ENCODE results near the gene IFNAR1. TPM values are rescaled to one million over a fixed set of nuclear protein-coding genes. Genes with fewer than 3 reads are reported as not detected.

IFNAR1 gene
- total RNA-seq, 1 experiment from 2014 or later: 20.5 TPM

DNA sequence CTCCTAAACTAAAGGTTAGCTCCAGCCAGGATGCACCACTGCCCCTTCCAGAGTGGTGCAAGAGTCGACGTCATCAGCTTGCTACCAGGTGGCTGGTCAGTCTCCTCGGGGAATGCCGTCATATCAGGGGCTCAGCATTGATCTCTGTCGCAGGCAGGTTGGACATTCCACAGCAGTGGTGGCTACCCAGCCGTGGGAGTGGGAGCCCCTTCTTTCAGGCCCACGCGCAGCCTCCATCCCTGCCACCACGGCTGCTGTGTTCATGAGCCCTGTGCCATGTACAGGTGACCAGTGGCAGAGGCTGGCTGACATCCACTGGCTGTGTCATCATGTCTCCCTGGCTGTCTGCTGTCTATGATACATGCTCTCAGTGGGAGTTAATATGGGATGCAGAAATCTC, 33.1 kb upstream of the IFNAR1 start (continued):
- TF ChIP-seq ELF1 (IDR thresholded peaks at IDR 0.05; ENCODE audit: borderline replicate concordance, low read depth) (no peak), ZNF274 (IDR thresholded peaks at IDR 0.05; ENCODE audit: low read depth, low read length) (no peak), FOSL1 (IDR thresholded peaks at IDR 0.05; ENCODE audit: low read depth) (no peak), ZFX (IDR thresholded peaks at IDR 0.05) (no peak), EZH2 (IDR thresholded peaks at IDR 0.05) (no peak), CEBPB (IDR thresholded peaks at IDR 0.05; ENCODE audit: low read depth) (no peak), SRF (IDR thresholded peaks at IDR 0.05; ENCODE audit: low read depth) (no peak)
- TF ChIP-seq, protein P1, sequence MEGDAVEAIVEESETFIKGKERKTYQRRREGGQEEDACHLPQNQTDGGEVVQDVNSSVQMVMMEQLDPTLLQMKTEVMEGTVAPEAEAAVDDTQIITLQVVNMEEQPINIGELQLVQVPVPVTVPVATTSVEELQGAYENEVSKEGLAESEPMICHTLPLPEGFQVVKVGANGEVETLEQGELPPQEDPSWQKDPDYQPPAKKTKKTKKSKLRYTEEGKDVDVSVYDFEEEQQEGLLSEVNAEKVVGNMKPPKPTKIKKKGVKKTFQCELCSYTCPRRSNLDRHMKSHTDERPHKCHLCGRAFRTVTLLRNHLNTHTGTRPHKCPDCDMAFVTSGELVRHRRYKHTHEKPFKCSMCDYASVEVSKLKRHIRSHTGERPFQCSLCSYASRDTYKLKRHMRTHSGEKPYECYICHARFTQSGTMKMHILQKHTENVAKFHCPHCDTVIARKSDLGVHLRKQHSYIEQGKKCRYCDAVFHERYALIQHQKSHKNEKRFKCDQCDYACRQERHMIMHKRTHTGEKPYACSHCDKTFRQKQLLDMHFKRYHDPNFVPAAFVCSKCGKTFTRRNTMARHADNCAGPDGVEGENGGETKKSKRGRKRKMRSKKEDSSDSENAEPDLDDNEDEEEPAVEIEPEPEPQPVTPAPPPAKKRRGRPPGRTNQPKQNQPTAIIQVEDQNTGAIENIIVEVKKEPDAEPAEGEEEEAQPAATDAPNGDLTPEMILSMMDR (IDR thresholded peaks at IDR 0.05 in 2 of 3, conservative IDR thresholded peaks at IDR 0.05 in 1 of 3; ENCODE audit: borderline replicate concordance in 1 of 3, insufficient read depth in 1 of 3, low read depth in 2 of 3, low read length in 2 of 3): no peak

GRCh38 chr21:33292724-33293123, 32.0 kb upstream of the IFNAR1 start:
- intact Hi-C loops (cut with micrococcal nuclease): no loop called here
- Histone ChIP-seq H3K27ac (ENCODE audit: low read depth, low read length) (no peak overlapping the region), H3K9me3 (ENCODE audit: control insufficient read depth in 1 of 2, insufficient read depth in 1 of 2, low read depth in 1 of 2, low read length in 2 of 2) (no peaks in the 10 kb centered on the region), H3K9me2 (ENCODE audit: insufficient read depth) (no peaks in the 10 kb centered on the region), H3K4me3 (replicated peaks in 1 of 2; ENCODE audit: low read depth in 1 of 2, low read length in 2 of 2) (no peak overlapping the region), H3K4me2 (ENCODE audit: low read length) (no peak overlapping the region), H3K79me2 (ENCODE audit: insufficient read depth, low read length) (no peaks in the 10 kb centered on the region), H3K4me1 (ENCODE audit: control insufficient read depth in 1 of 2, insufficient read depth in 2 of 2, low read length in 2 of 2) (no peaks in the 10 kb centered on the region; a peak in 1 of 4 replicates), H3K36me3 (ENCODE audit: control insufficient read depth in 1 of 2, insufficient read depth in 2 of 2, low read length in 2 of 2) (no peaks in the 10 kb centered on the region), H4K20me1 (ENCODE audit: insufficient read depth) (no peaks in the 10 kb centered on the region), H3K9ac (ENCODE audit: low read length) (no peak overlapping the region), H3K27me3 (ENCODE audit: insufficient read depth, low read length) (no peaks in the 10 kb centered on the region), H2AFZ (ENCODE audit: low read depth, low read length, poor library complexity, severe bottlenecking) (no peak overlapping the region)
- ChIA-PET RAD21 (ENCODE audit: low non-redundant PET in 1 of 2, low total read pairs in 2 of 2, uncharacterized antibody in 2 of 2, unreplicated experiment in 2 of 2) (no interaction called here), POLR2A (no interaction called here), CTCF (no interaction called here)
- TF ChIP-seq ZNF274 (IDR thresholded peaks at IDR 0.05; ENCODE audit: low read depth, low read length) (no peak), CBX3 (IDR thresholded peaks at IDR 0.05; ENCODE audit: low read depth) (no peak), POLR2A (IDR thresholded peaks at IDR 0.05; ENCODE audit: borderline replicate concordance, extremely low read depth, insufficient read depth, insufficient read length) (no peak), CEBPB (IDR thresholded peaks at IDR 0.05; ENCODE audit: low read depth) (no peak), JUND (IDR thresholded peaks at IDR 0.05) (no peak), EGR1 (IDR thresholded peaks at IDR 0.05; ENCODE audit: low read depth) (no peak), TCF7L2 (IDR thresholded peaks at IDR 0.05; ENCODE audit: borderline replicate concordance, extremely low read depth, insufficient read depth, insufficient read length) (no peak), FOSL1 (IDR thresholded peaks at IDR 0.05; ENCODE audit: low read depth) (no peak), ATF3 (IDR thresholded peaks at IDR 0.05) (no peak), SRF (IDR thresholded peaks at IDR 0.05; ENCODE audit: low read depth) (no peak), POLR2AphosphoS5 (IDR thresholded peaks at IDR 0.05; ENCODE audit: low read depth, low read length) (no peak), YY1 (IDR thresholded peaks at IDR 0.05; ENCODE audit: extremely low read depth, insufficient replicate concordance, low read depth, low read length) (no peak), REST (IDR thresholded peaks at IDR 0.05; ENCODE audit: low read depth) (no peak), ELF1 (IDR thresholded peaks at IDR 0.05; ENCODE audit: borderline replicate concordance, low read depth) (no peak), SIN3A (IDR thresholded peaks at IDR 0.05; ENCODE audit: low read depth) (no peak)
- TF ChIP-seq, protein P1 (IDR thresholded peaks at IDR 0.05 in 2 of 3, conservative IDR thresholded peaks at IDR 0.05 in 1 of 3; ENCODE audit: borderline replicate concordance in 1 of 3, insufficient read depth in 1 of 3, low read depth in 2 of 3, low read length in 2 of 3): no peak
- DNase-seq (ENCODE audit: low read depth, low spot score): no peak
- ATAC-seq: no peak
- no TSS peak for BruUV-seq (replicated peaks)
